IMR-90 (cell line): ENCODE data around the gene MTREX. TPM values are rescaled to one million over a fixed set of nuclear protein-coding genes. Genes with fewer than 3 reads are reported as not detected.

Experiments
- ATAC-seq: fragments of 200-7000 bp; cut with Tn5 transposase; 2 replicates; pipeline ENCODE4 v1.9.1; 2020; ENCODE audit warnings: low read depth, mild to moderate bottlenecking, moderate library complexity
- BruUV-seq: library from RNA; stranded (reverse); fragments of 400-500 nt; replicated peaks from 2 replicates; lab custom pipeline; 2021; lab: Mats Ljungman, UMichigan
- CTCF ChIA-PET: fragments of 300-600 bp; formaldehyde crosslinking; extraction: SDS; loops from one replicate; lab custom pipeline; 2021; ENCODE audit warnings: antibody characterized with exemption; lab: Yijun Ruan, JAX
- POLR2A ChIA-PET: fragments of 300-600 bp; sonication (Branson Sonifier 250); formaldehyde crosslinking; loops from one replicate; lab custom pipeline; 2022; ENCODE audit warnings: antibody characterized with exemption; ENCODE audit not compliant: unreplicated experiment; lab: Charles Lee
- DNase-seq: peaks from one replicate; pipeline ENCODE4 v3.0.0; 2013
- H2AFZ ChIP-seq: replicated peaks from 2 replicates; pipeline ENCODE3; 2013; ENCODE audit warnings: low read length, mild to moderate bottlenecking; ENCODE audit not compliant: poor library complexity
- H2AK5ac ChIP-seq: 2 replicates; pipeline ENCODE4 v1.6.1; 2013; ENCODE audit warnings: low read depth, low read length, inconsistent platforms
- H2AK9ac ChIP-seq: replicated peaks from 2 replicates; pipeline ENCODE3; 2013; ENCODE audit warnings: mild to moderate bottlenecking, low read depth, low read length, moderate library complexity; ENCODE audit not compliant: poor library complexity
- H2BK120ac ChIP-seq: 2 replicates; pipeline ENCODE4 v1.6.1; 2013; ENCODE audit warnings: low read depth, low read length, inconsistent platforms
- H2BK15ac ChIP-seq: 3 replicates; pipeline ENCODE4 v1.6.1; 2013; ENCODE audit warnings: low read depth, low read length, inconsistent platforms
- H2BK20ac ChIP-seq: 2 replicates; pipeline ENCODE4 v1.6.1; 2013; ENCODE audit warnings: low read depth, mild to moderate bottlenecking, inconsistent platforms, low read length, moderate library complexity
- H2BK5ac ChIP-seq: 2 replicates; pipeline ENCODE4 v1.6.1; 2013; ENCODE audit warnings: mild to moderate bottlenecking, low read depth, low read length, inconsistent platforms; ENCODE audit not compliant: poor library complexity, severe bottlenecking
- H3K14ac ChIP-seq: replicated peaks from 2 replicates; pipeline ENCODE4 v1.6.1; 2013; ENCODE audit warnings: low read depth, low read length, inconsistent platforms
- H3K18ac ChIP-seq: 2 replicates; pipeline ENCODE4 v1.6.1; 2013; ENCODE audit warnings: low read depth, low read length, control low read depth
- H3K23ac ChIP-seq: 2 replicates; pipeline ENCODE4 v1.6.1; 2013; ENCODE audit warnings: low read depth, low read length, inconsistent platforms
- H3K27ac ChIP-seq: 2 replicates; pipeline ENCODE4 v1.5.1; 2013; ENCODE audit warnings: mild to moderate bottlenecking, control low read depth, low read length; ENCODE audit not compliant: insufficient read depth
- H3K27me3 ChIP-seq: 2 replicates; pipeline ENCODE4 v1.6.1; 2013; ENCODE audit warnings: low read length; ENCODE audit not compliant: control insufficient read depth, insufficient read depth
- H3K36me3 ChIP-seq: 2 replicates; pipeline ENCODE4 v1.6.1; 2013; ENCODE audit warnings: low read length, mixed read lengths; ENCODE audit not compliant: control insufficient read depth, insufficient read depth
- H3K4ac ChIP-seq: 2 replicates; pipeline ENCODE4 v1.6.1; 2013; ENCODE audit warnings: low read depth, low read length, inconsistent platforms
- H3K4me1 ChIP-seq: 2 replicates; pipeline ENCODE4 v1.6.1; 2013; ENCODE audit warnings: low read length, mixed read lengths; ENCODE audit not compliant: control insufficient read depth, insufficient read depth
- H3K4me2 ChIP-seq: 2 replicates; pipeline ENCODE4 v1.6.1; 2013; ENCODE audit warnings: low read depth, mild to moderate bottlenecking, control low read depth, low read length, moderate library complexity
- H3K4me3 ChIP-seq: 2 replicates; pipeline ENCODE4 v1.5.1; 2013; ENCODE audit warnings: low read depth, mild to moderate bottlenecking, control low read depth, low read length, moderate library complexity; ENCODE audit not compliant: insufficient read depth
- H3K56ac ChIP-seq: 2 replicates; pipeline ENCODE4 v1.6.1; 2013; ENCODE audit warnings: low read length, inconsistent platforms; ENCODE audit not compliant: insufficient read depth; ENCODE audit errors: extremely low read depth
- H3K79me1 ChIP-seq, 2 experiments: 2 replicates each; pipeline ENCODE4 v1.6.1; 2013; ENCODE audit warnings: low read length in 2 of 2, inconsistent platforms in 1 of 2, low read depth in 1 of 2
- H3K9ac ChIP-seq: 2 replicates; pipeline ENCODE4 v1.6.1; 2013; ENCODE audit warnings: low read depth, low read length, control low read depth
- H3K9me1 ChIP-seq: 2 replicates; pipeline ENCODE4 v1.6.1; 2013; ENCODE audit warnings: low read length, inconsistent platforms; ENCODE audit not compliant: insufficient read depth
- H3K9me3 ChIP-seq: 2 replicates; pipeline ENCODE4 v1.6.1; 2013; ENCODE audit warnings: low read length; ENCODE audit not compliant: control insufficient read depth, insufficient read depth
- H4K20me1 ChIP-seq: 2 replicates; pipeline ENCODE4 v1.6.1; 2013; ENCODE audit warnings: low read length, inconsistent platforms; ENCODE audit not compliant: insufficient read depth
- H4K5ac ChIP-seq: 2 replicates; pipeline ENCODE4 v1.6.1; 2013; ENCODE audit warnings: mild to moderate bottlenecking, low read depth, low read length, control low read depth
- H4K8ac ChIP-seq, 2 experiments: 2 replicates each; pipeline ENCODE4 v1.6.1; 2013; ENCODE audit warnings: low read depth in 2 of 2, low read length in 2 of 2, control low read depth in 1 of 2, inconsistent platforms in 1 of 2
- H4K91ac ChIP-seq: 2 replicates; pipeline ENCODE4 v1.6.1; 2013; ENCODE audit warnings: low read depth, low read length, inconsistent platforms; ENCODE audit not compliant: insufficient read depth
- FOS ChIP-seq: fragments of 150-350 bp; IDR thresholded peaks from 2 replicates; pipeline ENCODE4 v1.6.1; 2016; ENCODE audit warnings: low read depth, low read length
- POLR2A ChIP-seq: IDR thresholded peaks from 2 replicates; pipeline ENCODE4 v1.6.1; 2012; ENCODE audit warnings: mild to moderate bottlenecking, low read depth, low read length
- WGBS, 2 experiments: methylation state at CpG; one replicate each; pipeline versions ENCODE4 v1.1.5 to v1.1.7; 2013; ENCODE audit warnings: missing lambda C conversion rate in 2 of 2; ENCODE audit not compliant: insufficient read length in 1 of 2; ENCODE audit errors: extremely low coverage in 2 of 2; 5-methylcytosine and 5-hydroxymethylcytosine counted together
- dilution Hi-C: fragments of 300-500 bp; cut with HindIII; formaldehyde crosslinking; loops from one replicate; pipeline ENCODE4 v1.14.3; 2018; ENCODE audit warnings: low sequenced_read_pairs; ENCODE audit not compliant: unreplicated experiment
- in situ Hi-C: fragments of 300-500 bp; cut with MboI; formaldehyde crosslinking; loops from 3 replicates; pipeline ENCODE4 v1.14.3; 2019; ENCODE audit warnings: low sequenced_read_pairs, inconsistent platforms, mixed read lengths
- intact Hi-C: fragments of 100-400 bp; cut with micrococcal nuclease; formaldehyde crosslinking; loops from 2 replicates; pipeline ENCODE4 v1.10.0; 2022
- polyA plus RNA-seq, 3 experiments: library from polyadenylated mRNA; depleted of rRNA; stranded (reverse); fragments of >200 nt; gene quantifications; 2 replicates each; pipeline ENCODE4 v1.2.3, GENCODE V29; 2012; ENCODE audit warnings: low replicate concordance in 1 of 3
- total RNA-seq: library from RNA; depleted of rRNA; stranded (reverse); fragments of >200 nt; gene quantifications from 2 replicates; pipeline ENCODE4 v1.2.3, GENCODE V29; 2012
- TF ChIP-seq, protein P1 (sequence below): fragments of 150-350 bp; IDR thresholded peaks from 2 replicates; pipeline ENCODE4 v1.6.1; 2016; ENCODE audit warnings: low read depth, mild to moderate bottlenecking, low read length, moderate library complexity, borderline replicate concordance

Gene MTREX
- total and polyA plus RNA-seq, 2 of the 4 experiments (the other 2 are of a cell fraction): 22.1 to 33.2 TPM

DNA sequence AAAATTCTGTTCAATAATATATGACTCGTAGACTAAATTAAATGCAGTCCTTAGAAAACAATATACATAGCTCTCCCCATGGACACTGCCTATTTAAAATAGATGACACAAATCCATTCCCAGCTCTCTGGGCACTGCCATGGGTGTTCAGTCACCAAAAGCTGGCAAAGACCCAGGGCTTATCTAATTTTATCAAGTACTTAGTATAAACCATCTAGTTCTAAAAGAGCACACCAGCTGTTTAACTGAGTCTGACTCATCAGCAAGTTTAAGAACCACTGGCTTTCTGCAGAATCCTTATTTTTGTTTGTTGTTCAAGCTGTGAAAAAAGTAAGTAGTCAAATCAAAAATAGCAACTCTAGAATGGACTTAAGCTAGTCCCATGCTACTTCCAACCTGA is 119.4 kb downstream of the MTREX start:
- H3K9me1 ChIP-seq: peaks cover 6% of the 10 kb centered on the region; the same call in 1 of the 2 replicates
- peaks cover 32% of the 10 kb centered on the region for H3K36me3 ChIP-seq
- ATAC-seq (peak; percentile 87), DNase-seq (peak; percentile 90)
- WGBS, 2 experiments: no CpG with 5 or more reads among the region's 1 CpG
- no peaks in the 10 kb centered on the region for H3K9me3 ChIP-seq
- no peak overlapping the region for H3K18ac ChIP-seq
- H2BK15ac ChIP-seq: no peak overlapping the region
- no peak overlapping the region for H3K9ac ChIP-seq
- BruUV-seq: no TSS peak
- TF ChIP-seq, protein P1, sequence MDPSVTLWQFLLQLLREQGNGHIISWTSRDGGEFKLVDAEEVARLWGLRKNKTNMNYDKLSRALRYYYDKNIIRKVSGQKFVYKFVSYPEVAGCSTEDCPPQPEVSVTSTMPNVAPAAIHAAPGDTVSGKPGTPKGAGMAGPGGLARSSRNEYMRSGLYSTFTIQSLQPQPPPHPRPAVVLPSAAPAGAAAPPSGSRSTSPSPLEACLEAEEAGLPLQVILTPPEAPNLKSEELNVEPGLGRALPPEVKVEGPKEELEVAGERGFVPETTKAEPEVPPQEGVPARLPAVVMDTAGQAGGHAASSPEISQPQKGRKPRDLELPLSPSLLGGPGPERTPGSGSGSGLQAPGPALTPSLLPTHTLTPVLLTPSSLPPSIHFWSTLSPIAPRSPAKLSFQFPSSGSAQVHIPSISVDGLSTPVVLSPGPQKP: no peak
- no peak for TF ChIP-seq POLR2A
- peak; percentile 72; the same call in 1 of the 2 replicates for TF ChIP-seq FOS
- no peak overlapping the region for H3K4me3 ChIP-seq
- H2BK120ac ChIP-seq: no peak overlapping the region
- H2AK9ac ChIP-seq: no peak overlapping the region
- POLR2A ChIA-PET: no interaction called here
- H2AFZ ChIP-seq: no peak overlapping the region
- no peak overlapping the region for H4K8ac ChIP-seq
- peaks cover 3% of the 10 kb centered on the region; the same call in 1 of the 2 replicates for H4K20me1 ChIP-seq
- peaks cover 17 to 19% of the 10 kb centered on the region in 2 experiments for H3K79me1 ChIP-seq
- H3K56ac ChIP-seq: no peak overlapping the region
- H3K4me2 ChIP-seq: no peak overlapping the region
- H3K4ac ChIP-seq: no peak overlapping the region
- H2BK20ac ChIP-seq: no peak overlapping the region
- H3K14ac ChIP-seq: no peak overlapping the region
- in situ Hi-C loops: no loop called here
- dilution Hi-C loops: no loop called here
- no peak overlapping the region for H4K5ac ChIP-seq
- intact Hi-C loops: no loop called here
- H2AK5ac ChIP-seq: no peak overlapping the region
- no peaks in the 10 kb centered on the region for H3K4me1 ChIP-seq
- no peaks in the 10 kb centered on the region for H3K27me3 ChIP-seq
- H2BK5ac ChIP-seq: no peak overlapping the region
- no peak overlapping the region for H3K23ac ChIP-seq
- no peak overlapping the region for H3K27ac ChIP-seq
- CTCF ChIA-PET: interaction anchor here (1.7 kb wide), 1 partner anchor 12 kb away, joined by 4 read pairs; no protein-coding TSS in a partner anchor
- H4K91ac ChIP-seq: no peak overlapping the region
